GM23248 (cell line): ENCODE results near the gene SLC30A7.

Source experiments
- EZH2 ChIP-seq: fragments of 200-600 bp; sonication (generic); IDR thresholded peaks from 2 replicates; pipeline ENCODE4 v1.6.1; 2018; ENCODE audit warnings: antibody characterized with exemption, mild to moderate bottlenecking; ENCODE audit not compliant: insufficient read depth, poor library complexity, severe bottlenecking
- EZH2phosphoT487 ChIP-seq: fragments of 200-600 bp; sonication (generic); IDR thresholded peaks from 2 replicates; pipeline ENCODE4 v1.6.1; 2018; ENCODE audit warnings: antibody characterized with exemption, moderate library complexity, mild to moderate bottlenecking, low read depth; ENCODE audit not compliant: insufficient read depth

DNA sequence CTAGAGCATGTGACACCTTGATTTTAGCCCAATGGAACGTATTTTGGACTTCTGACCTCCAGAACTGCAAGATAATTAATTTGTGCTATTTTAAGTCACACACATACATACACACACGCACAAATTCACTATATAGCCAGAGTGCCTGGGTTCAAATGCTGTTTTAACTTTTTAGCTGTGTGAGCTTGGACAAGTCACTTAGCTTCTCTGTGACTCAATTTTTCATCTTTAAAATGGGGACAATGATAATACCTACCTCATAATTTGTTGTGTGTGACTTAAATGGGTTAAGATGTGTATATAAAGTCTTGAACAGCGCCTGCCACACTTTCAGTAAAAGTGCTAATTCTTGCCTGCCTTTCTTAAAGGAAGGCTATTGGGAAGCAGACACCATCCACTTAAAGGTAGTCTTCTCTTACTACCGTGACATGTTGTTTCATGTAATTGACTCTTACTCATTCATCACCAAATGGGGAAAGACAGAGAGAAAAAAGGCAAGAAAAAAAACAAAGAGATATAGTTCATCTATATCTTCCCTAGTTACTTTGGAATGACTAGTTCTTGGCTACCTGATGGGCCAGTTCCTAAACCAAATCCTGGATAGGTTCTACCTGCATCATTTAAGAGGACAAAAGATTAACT is 56.3 kb downstream of the SLC30A7 start:
- TF ChIP-seq EZH2 (no peak), EZH2phosphoT487 (no peak)
